D721Med (cell line): ENCODE results near the gene SNTG2.

ENCODE experiments used
- DNase-seq: peaks from one replicate; pipeline ENCODE4 v3.0.0; 2011; ENCODE audit warnings: low spot score; ENCODE audit not compliant: insufficient read length
- FAIRE-seq: peaks from 2 replicates; lab custom pipeline; 2011; peaks lifted over from hg19 to GRCh38; lab: Jason Lieb, UNC
- CTCF ChIP-seq: IDR thresholded peaks from 2 replicates; pipeline ENCODE4 v1.5.1; 2012; ENCODE audit warnings: mild to moderate bottlenecking, control low read depth; ENCODE audit not compliant: insufficient read depth; ENCODE audit errors: missing control alignments

Gene SNTG2

GRCh38 chr2:1193801-1194200 lies 243.2 kb downstream of the SNTG2 start:
- TF ChIP-seq CTCF, result no peak
- DNase-seq (no peak), FAIRE-seq (no peak)

GRCh38 chr2:1203772-1204171 lies 253.1 kb downstream of the SNTG2 start:
- no peak for TF ChIP-seq CTCF

GRCh38 chr2:1205853-1206252 lies 255.2 kb downstream of the SNTG2 start:
- DNase-seq (no peak), FAIRE-seq (no peak)
- no peak for TF ChIP-seq CTCF

More at GRCh38 chr2:1203772-1204171, 253.1 kb downstream of the SNTG2 start:
- no peak for DNase-seq
- FAIRE-seq, result no peak

- no peak for TF ChIP-seq CTCF
- DNase-seq (no peak), FAIRE-seq (no peak)
These were observed 257.4 kb downstream of the SNTG2 start for GRCh38 chr2:1207962-1208510.

GRCh38 chr2:1208522-1208921 lies 257.9 kb downstream of the SNTG2 start:
- TF ChIP-seq CTCF, result no peak
- FAIRE-seq, result no peak
- DNase-seq, result no peak

GRCh38 chr2:1209246-1209645 lies 258.6 kb downstream of the SNTG2 start:
- TF ChIP-seq CTCF, result no peak
- no peak for FAIRE-seq
- DNase-seq, result no peak

GRCh38 chr2:1209761-1210160 lies 259.1 kb downstream of the SNTG2 start:
- DNase-seq, result no peak
- TF ChIP-seq CTCF, result no peak
- no peak for FAIRE-seq
